Measurements from ENCODE around the gene MED29. TPM values are rescaled to one million over a fixed set of nuclear protein-coding genes. Genes with fewer than 3 reads are reported as not detected.

Gene MED29
- total and polyA plus RNA-seq, 2 of the 13 experiments (the other 11 are each of a cell fraction or from before 2014, with no cell fraction given): 14.0 to 19.7 TPM

GRCh38 chr19:39406656-39407409 is 15.7 kb downstream of the MED29 start, which contains the start of gene ZFP36 (continued):
- TF ChIP-seq PLSCR1 (CRISPR knock-in tag; IDR thresholded peaks at IDR 0.05; ENCODE audit: borderline replicate concordance) (no peak), ADNP (CRISPR knock-in tag; IDR thresholded peaks at IDR 0.05) (no peak), SALL1 (CRISPR knock-in tag; IDR thresholded peaks at IDR 0.05) (no peak; the same call in 1 of the 2 replicates), RORA (CRISPR knock-in tag; IDR thresholded peaks at IDR 0.05) (no peak), ZNF556 (CRISPR knock-in tag; IDR thresholded peaks at IDR 0.05; ENCODE audit: borderline replicate concordance) (peak; percentile 75; the same call in 1 of the 2 replicates), GABPA (IDR thresholded peaks at IDR 0.05; ENCODE audit: low read depth, low read length) (peak; percentile 34; the same call in 1 of the 2 replicates), GABPA (CRISPR knock-in tag; IDR thresholded peaks at IDR 0.05; ENCODE audit: low read depth) (peak; percentile 46), ZNF12 (CRISPR knock-in tag; IDR thresholded peaks at IDR 0.05) (0 out of 2 replicates have a peak, but pooled peaks have one; percentile 39), ZEB1 (IDR thresholded peaks at IDR 0.05; ENCODE audit: insufficient replicate concordance, low read depth) (no peak), SUZ12 (IDR thresholded peaks at IDR 0.05; ENCODE audit: low read depth, low read length) (no peak), ZNF101 (CRISPR knock-in tag; IDR thresholded peaks at IDR 0.05; ENCODE audit: borderline replicate concordance, low read depth) (no peak), ZNF441 (CRISPR knock-in tag; IDR thresholded peaks at IDR 0.05; ENCODE audit: borderline replicate concordance) (no peak), KDM2A (CRISPR knock-in tag; IDR thresholded peaks at IDR 0.05; ENCODE audit: borderline replicate concordance, low read depth) (peak; percentile 7; the same call in 1 of the 2 replicates), NAIF1 (CRISPR knock-in tag; IDR thresholded peaks at IDR 0.05; ENCODE audit: borderline replicate concordance) (no peak), TOE1 (CRISPR knock-in tag; IDR thresholded peaks at IDR 0.05) (no peak), ZNF383 (CRISPR knock-in tag; IDR thresholded peaks at IDR 0.05; ENCODE audit: borderline replicate concordance) (no peak), ZSCAN29 (CRISPR knock-in tag; conservative IDR thresholded peaks at IDR 0.05) (peak; percentile 75; the same call in 1 of the 2 replicates), CHCHD3 (CRISPR knock-in tag; IDR thresholded peaks at IDR 0.05) (no peak), ZNF607 (CRISPR knock-in tag; IDR thresholded peaks at IDR 0.05; ENCODE audit: borderline replicate concordance) (peak; percentile 61; the same call in 1 of the 2 replicates), NR2F6 (IDR thresholded peaks at IDR 0.05) (no peak), NR2F6 (CRISPR knock-in tag; IDR thresholded peaks at IDR 0.05) (no peak; the same call in 1 of the 2 replicates), ZBTB7A (CRISPR knock-in tag; IDR thresholded peaks at IDR 0.05) (no peak), PRMT3 (CRISPR knock-in tag; IDR thresholded peaks at IDR 0.05; ENCODE audit: borderline replicate concordance, low read depth) (peak; percentile 76; the same call in 1 of the 2 replicates)
- TF ChIP-seq, protein P1, sequence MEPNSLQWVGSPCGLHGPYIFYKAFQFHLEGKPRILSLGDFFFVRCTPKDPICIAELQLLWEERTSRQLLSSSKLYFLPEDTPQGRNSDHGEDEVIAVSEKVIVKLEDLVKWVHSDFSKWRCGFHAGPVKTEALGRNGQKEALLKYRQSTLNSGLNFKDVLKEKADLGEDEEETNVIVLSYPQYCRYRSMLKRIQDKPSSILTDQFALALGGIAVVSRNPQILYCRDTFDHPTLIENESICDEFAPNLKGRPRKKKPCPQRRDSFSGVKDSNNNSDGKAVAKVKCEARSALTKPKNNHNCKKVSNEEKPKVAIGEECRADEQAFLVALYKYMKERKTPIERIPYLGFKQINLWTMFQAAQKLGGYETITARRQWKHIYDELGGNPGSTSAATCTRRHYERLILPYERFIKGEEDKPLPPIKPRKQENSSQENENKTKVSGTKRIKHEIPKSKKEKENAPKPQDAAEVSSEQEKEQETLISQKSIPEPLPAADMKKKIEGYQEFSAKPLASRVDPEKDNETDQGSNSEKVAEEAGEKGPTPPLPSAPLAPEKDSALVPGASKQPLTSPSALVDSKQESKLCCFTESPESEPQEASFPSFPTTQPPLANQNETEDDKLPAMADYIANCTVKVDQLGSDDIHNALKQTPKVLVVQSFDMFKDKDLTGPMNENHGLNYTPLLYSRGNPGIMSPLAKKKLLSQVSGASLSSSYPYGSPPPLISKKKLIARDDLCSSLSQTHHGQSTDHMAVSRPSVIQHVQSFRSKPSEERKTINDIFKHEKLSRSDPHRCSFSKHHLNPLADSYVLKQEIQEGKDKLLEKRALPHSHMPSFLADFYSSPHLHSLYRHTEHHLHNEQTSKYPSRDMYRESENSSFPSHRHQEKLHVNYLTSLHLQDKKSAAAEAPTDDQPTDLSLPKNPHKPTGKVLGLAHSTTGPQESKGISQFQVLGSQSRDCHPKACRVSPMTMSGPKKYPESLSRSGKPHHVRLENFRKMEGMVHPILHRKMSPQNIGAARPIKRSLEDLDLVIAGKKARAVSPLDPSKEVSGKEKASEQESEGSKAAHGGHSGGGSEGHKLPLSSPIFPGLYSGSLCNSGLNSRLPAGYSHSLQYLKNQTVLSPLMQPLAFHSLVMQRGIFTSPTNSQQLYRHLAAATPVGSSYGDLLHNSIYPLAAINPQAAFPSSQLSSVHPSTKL (CRISPR knock-in tag; IDR thresholded peaks at IDR 0.05): no peak
- TF ChIP-seq, protein P2, sequence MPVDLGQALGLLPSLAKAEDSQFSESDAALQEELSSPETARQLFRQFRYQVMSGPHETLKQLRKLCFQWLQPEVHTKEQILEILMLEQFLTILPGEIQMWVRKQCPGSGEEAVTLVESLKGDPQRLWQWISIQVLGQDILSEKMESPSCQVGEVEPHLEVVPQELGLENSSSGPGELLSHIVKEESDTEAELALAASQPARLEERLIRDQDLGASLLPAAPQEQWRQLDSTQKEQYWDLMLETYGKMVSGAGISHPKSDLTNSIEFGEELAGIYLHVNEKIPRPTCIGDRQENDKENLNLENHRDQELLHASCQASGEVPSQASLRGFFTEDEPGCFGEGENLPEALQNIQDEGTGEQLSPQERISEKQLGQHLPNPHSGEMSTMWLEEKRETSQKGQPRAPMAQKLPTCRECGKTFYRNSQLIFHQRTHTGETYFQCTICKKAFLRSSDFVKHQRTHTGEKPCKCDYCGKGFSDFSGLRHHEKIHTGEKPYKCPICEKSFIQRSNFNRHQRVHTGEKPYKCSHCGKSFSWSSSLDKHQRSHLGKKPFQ (CRISPR knock-in tag; IDR thresholded peaks at IDR 0.05; ENCODE audit: insufficient replicate concordance): no peak

Measured in HepG2 (cell line).